ENCODE measurements around the gene PCDH9. TPM values are rescaled to one million over a fixed set of nuclear protein-coding genes. Genes with fewer than 3 reads are reported as not detected.

The PCDH9 gene
- total RNA-seq, 1 experiment from 2014 or later = 5.8 TPM

DNA sequence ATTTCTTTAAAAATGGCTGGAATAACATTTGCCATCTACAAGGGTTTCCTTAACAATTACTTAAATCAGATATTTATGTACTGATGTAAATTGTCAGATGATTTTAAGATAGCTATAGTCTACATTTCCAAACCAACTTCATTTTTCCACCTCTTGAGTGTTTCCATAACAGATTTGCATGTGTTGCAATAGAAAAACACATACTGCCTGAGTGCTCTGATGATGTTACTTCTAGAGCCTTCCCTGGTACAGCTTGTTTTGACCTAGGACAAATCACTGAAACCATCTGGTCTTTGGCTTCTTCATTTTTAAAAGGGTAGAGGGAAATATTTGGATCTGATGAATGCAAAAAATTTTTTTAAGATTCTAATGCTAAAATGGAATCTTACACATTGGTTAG is 245.9 kb downstream of the PCDH9 start:
- BruUV-seq (replicated peaks) = no TSS peak
- no peaks in the 10 kb centered on the region for H3K4me1 ChIP-seq (ENCODE audit: insufficient read depth, low read length, poor library complexity, severe bottlenecking)
- ChIA-PET POLR2A (ENCODE audit: low non-redundant PET) (no interaction called here), CTCF (no interaction called here)
- DNase-seq (ENCODE audit: low spot score) = no peak
- TF ChIP-seq EZH2 (IDR thresholded peaks at IDR 0.05; ENCODE audit: borderline replicate concordance, low read depth, low read length, poor library complexity, severe bottlenecking) = no peak
- TF ChIP-seq, protein P1, sequence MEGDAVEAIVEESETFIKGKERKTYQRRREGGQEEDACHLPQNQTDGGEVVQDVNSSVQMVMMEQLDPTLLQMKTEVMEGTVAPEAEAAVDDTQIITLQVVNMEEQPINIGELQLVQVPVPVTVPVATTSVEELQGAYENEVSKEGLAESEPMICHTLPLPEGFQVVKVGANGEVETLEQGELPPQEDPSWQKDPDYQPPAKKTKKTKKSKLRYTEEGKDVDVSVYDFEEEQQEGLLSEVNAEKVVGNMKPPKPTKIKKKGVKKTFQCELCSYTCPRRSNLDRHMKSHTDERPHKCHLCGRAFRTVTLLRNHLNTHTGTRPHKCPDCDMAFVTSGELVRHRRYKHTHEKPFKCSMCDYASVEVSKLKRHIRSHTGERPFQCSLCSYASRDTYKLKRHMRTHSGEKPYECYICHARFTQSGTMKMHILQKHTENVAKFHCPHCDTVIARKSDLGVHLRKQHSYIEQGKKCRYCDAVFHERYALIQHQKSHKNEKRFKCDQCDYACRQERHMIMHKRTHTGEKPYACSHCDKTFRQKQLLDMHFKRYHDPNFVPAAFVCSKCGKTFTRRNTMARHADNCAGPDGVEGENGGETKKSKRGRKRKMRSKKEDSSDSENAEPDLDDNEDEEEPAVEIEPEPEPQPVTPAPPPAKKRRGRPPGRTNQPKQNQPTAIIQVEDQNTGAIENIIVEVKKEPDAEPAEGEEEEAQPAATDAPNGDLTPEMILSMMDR (conservative IDR thresholded peaks at IDR 0.05; ENCODE audit: low read depth, low read length) = no peak
- H3K27me3 ChIP-seq (replicated peaks; ENCODE audit: insufficient read depth, low read depth, low read length, poor library complexity) = no peaks in the 10 kb centered on the region
- no peak overlapping the region for H3K4me3 ChIP-seq (ENCODE audit: low read depth, low read length, poor library complexity, severe bottlenecking)
- intact Hi-C loops (cut with micrococcal nuclease; ENCODE audit: unreplicated experiment) = loop anchor here (10.0 kb wide), 1 partner anchor 241 kb away; no protein-coding TSS in a partner anchor
- no peaks in the 10 kb centered on the region for H3K9me3 ChIP-seq (ENCODE audit: low read depth, low read length, poor library complexity, severe bottlenecking)
- no peak overlapping the region for H3K27ac ChIP-seq (ENCODE audit: low read depth, low read length, poor library complexity, severe bottlenecking)
- H3K36me3 ChIP-seq (ENCODE audit: insufficient read depth, low read length, poor library complexity, severe bottlenecking) = no peaks in the 10 kb centered on the region

GRCh38 chr13:66981912-66982311 is 248.2 kb downstream of the PCDH9 start:
- no peaks in the 10 kb centered on the region for H3K9me3 ChIP-seq (ENCODE audit: low read depth, low read length, poor library complexity, severe bottlenecking)
- peaks cover 8% of the 10 kb centered on the region for H3K27me3 ChIP-seq (replicated peaks; ENCODE audit: insufficient read depth, low read depth, low read length, poor library complexity)
- no peak overlapping the region for H3K4me3 ChIP-seq (ENCODE audit: low read depth, low read length, poor library complexity, severe bottlenecking)
- BruUV-seq (replicated peaks) = no TSS peak
- intact Hi-C loops (cut with micrococcal nuclease; ENCODE audit: unreplicated experiment) = loop anchor here (10.0 kb wide), 1 partner anchor 243 kb away; no protein-coding TSS in a partner anchor
- no peaks in the 10 kb centered on the region for H3K36me3 ChIP-seq (ENCODE audit: insufficient read depth, low read length, poor library complexity, severe bottlenecking)
- no peaks in the 10 kb centered on the region for H3K4me1 ChIP-seq (ENCODE audit: insufficient read depth, low read length, poor library complexity, severe bottlenecking)
- no peak overlapping the region for H3K27ac ChIP-seq (ENCODE audit: low read depth, low read length, poor library complexity, severe bottlenecking)
- ChIA-PET CTCF (no interaction called here), POLR2A (ENCODE audit: low non-redundant PET) (no interaction called here)
- no peak for DNase-seq (ENCODE audit: low spot score)
- TF ChIP-seq, protein P1 (conservative IDR thresholded peaks at IDR 0.05; ENCODE audit: low read depth, low read length) = no peak
- TF ChIP-seq EZH2 (IDR thresholded peaks at IDR 0.05; ENCODE audit: borderline replicate concordance, low read depth, low read length, poor library complexity, severe bottlenecking) = no peak

DNA sequence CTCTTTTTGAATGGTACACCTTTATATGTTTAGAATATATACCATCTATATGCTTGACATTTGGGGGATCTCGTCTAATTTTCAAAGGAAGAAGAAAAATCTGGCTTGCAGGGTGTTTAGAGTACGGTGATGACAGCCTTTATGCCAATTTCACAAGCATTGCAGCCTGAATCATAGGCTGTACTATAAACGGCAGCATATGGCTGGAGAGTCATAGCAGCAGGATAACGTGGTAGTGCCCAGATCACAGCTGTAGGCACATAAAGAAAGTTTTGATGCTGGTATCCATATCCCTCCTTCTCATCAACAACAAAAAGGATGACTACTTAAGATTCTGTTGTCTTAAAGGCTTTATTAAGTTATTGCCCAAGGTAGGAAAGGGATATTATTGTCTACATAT is 253.0 kb downstream of the PCDH9 start:
- peaks cover 24% of the 10 kb centered on the region for H3K27me3 ChIP-seq (replicated peaks; ENCODE audit: insufficient read depth, low read depth, low read length, poor library complexity)
- no TSS peak for BruUV-seq (replicated peaks)
- CTCF ChIA-PET = no interaction called here
- POLR2A ChIA-PET (ENCODE audit: low non-redundant PET) = no interaction called here
- intact Hi-C loops (cut with micrococcal nuclease; ENCODE audit: unreplicated experiment) = no loop called here
- no peak for DNase-seq (ENCODE audit: low spot score)
- TF ChIP-seq, protein P1 (conservative IDR thresholded peaks at IDR 0.05; ENCODE audit: low read depth, low read length) = no peak
- no peak for TF ChIP-seq EZH2 (IDR thresholded peaks at IDR 0.05; ENCODE audit: borderline replicate concordance, low read depth, low read length, poor library complexity, severe bottlenecking)
- no peaks in the 10 kb centered on the region for H3K36me3 ChIP-seq (ENCODE audit: insufficient read depth, low read length, poor library complexity, severe bottlenecking)
- H3K27ac ChIP-seq (ENCODE audit: low read depth, low read length, poor library complexity, severe bottlenecking) = no peak overlapping the region
- no peaks in the 10 kb centered on the region for H3K4me1 ChIP-seq (ENCODE audit: insufficient read depth, low read length, poor library complexity, severe bottlenecking)
- no peak overlapping the region for H3K4me3 ChIP-seq (ENCODE audit: low read depth, low read length, poor library complexity, severe bottlenecking)
- H3K9me3 ChIP-seq (ENCODE audit: low read depth, low read length, poor library complexity, severe bottlenecking) = no peaks in the 10 kb centered on the region

Measured in A673 (cell line).